NCI-H2196 (cell line): ENCODE results near the gene POLR1D.

Source experiments
- DNase-seq: peaks from one replicate; lab custom pipeline; 2025; ENCODE audit not compliant: unreplicated experiment; lab: John Stamatoyannopoulos, UW

Gene POLR1D

DNA sequence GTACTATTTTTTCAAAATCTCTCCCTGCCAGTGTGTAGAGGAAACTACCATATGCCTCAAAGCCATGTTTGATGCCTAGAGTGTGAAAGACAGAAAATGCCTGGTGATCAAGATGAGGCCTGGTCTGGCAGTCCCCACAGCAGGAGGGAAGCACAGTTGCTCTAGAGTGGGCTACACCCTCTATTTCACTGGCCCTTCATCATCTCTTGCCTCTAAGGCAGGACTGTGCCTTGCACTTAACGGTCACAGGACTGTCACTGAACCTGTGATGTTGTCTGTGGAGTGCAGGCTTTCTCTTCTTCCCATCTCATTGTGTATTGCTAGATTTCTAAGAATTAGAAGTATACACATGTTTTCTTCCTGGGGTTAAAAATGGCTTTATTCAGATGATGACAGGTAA is 16.3 kb downstream of the POLR1D start:
- no peak for DNase-seq

DNA sequence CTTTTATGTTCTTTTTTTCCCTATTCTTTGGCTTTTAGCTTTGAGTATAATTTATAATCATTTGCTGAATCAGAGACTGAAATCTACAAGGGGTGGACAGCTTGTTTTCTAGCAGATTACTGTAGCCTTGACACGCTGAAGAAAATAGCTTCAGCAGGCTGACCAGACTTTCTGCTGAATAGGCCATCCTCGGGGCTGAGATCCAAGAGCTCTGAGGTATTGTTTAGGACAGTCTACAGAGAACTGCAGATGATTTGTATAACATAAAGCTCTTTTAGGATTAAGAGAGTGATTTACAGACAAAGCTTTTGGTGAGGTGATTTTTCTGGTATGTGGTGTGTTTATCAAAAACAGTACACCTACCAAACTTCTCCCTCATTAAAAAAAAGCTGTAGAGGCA is 16.8 kb downstream of the POLR1D start:
- DNase-seq = no peak

DNA sequence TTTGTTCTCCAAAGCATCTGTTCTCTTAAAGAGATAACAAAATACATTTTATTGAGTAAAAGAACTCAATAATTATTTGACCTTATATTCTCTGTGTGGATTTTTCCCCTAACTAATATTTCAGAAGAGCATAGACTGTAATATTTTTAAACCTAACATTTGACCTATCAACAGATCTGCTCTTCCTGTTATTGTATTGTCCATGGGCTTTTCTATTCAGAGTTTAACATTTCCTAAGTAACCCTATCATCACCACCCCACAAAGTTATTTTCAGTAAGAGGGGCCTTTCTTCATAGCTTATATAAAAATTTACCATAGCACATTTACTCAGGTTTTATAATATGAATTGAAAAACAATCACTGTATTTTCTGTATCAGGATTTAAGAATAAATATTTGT is 17.5 kb downstream of the POLR1D start:
- no peak for DNase-seq

DNA sequence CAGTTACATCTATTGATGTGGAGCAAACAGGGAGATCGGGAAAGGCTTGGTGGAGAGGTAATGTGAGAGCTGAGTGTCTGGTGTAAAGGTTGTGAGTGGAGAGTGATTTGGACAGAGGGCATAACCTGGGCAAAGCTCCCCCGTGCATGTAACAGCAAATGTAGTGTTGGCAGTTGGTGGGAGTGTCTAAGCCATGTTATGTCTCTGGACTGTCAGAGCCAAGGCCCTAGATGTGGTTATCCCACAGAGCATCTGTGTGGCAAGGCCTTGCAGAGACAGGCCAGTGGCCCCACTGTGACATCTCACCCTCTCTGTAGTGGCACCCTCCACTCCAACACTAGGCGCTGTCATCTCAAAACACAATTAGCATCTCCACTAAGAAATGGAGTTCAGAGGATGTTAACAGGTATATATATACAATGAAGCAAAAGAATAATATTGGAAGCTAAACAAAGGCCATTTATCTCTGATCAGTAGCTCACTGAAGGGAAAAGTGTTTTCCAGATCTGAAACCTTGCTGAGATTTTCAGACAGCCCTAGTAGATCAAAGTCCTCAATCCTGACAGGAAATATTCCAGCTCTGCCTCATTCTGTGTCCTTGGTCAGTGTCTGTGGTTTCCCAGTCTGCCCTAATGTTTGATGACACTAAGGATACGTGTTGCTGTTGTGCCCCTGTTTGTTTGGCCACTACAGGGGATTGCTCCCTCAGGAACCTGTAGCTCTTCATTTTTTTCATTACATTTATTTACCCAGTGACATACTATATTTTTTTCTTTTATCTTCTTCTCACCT is 20.2 kb downstream of the POLR1D start:
- DNase-seq = no peak

DNA sequence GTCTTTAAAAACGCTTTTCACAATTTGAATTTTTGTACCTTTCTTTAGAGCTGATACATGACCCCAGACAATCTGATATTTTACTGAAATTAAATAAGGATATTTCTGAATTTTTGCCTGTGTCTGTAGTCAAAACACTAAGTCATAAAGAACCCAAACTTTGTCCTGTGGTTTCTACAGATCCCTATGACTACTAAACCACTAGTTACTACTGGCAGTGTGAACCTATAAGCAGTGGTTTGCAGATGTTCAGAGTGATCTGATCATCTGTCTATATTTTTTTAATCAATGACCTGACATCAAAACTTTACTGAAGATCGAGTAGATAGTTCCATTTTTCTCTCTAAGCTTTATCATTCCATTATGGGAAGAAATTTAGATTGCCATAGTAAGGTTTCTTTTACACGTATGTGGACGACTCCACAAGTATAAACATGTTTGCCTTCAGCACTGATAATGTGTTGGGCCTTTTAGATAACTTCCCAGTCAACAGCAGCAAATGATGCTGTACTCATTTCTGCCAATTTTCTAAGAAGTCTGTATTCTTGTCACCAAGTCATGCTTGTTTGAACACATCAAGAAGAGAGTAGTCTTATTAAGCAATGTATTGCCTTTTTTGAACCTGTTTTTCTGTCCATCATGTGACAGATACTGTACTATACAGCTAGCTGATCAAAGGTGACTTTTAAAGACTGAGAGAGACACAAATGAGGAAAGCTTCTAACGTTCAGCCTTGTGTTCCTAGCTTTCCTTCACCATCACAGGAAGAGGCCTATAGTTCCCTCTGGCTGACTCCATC is 21.8 kb downstream of the POLR1D start:
- no peak for DNase-seq

DNA sequence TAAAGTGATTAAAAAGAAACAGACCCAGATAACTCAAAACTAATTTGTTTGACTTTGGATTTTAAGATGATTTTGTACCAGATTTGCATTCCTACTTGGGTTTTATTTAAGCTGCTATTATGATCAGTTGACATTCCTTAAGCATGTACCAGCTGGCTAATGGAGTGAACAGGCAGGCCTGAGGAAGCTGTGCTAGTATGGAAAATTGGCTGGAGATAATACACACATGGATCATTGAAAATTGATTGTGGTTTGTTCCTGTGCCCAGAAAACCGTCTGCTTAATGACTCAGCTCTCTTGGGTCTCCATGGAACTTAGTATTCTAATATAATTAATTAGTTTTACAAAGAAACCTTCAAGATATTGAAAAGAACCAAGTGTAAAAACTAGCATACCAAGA is 22.6 kb downstream of the POLR1D start:
- no peak for DNase-seq

DNA sequence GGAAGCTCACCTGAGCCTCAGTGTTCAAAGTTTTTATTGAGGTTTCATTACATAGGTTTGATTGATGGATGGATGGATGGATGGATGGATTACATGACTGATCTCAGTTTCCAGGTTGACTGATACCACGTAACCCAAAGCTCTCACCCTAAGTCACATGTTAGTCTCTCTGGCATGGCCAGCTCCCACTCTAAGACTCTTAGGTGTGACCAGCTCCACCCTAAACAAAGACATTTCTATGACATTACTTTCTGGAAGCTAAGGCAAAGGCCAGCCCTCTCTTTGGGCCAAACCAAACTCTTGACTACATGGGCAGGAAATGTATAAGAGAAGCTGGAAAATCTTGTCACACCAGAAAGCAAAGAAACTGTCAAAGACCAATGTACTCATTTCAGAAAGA is 28.6 kb downstream of the POLR1D start:
- no peak for DNase-seq

GRCh38 chr13:27654059-27654458 is 32.4 kb downstream of the POLR1D start:
- no peak for DNase-seq

DNA sequence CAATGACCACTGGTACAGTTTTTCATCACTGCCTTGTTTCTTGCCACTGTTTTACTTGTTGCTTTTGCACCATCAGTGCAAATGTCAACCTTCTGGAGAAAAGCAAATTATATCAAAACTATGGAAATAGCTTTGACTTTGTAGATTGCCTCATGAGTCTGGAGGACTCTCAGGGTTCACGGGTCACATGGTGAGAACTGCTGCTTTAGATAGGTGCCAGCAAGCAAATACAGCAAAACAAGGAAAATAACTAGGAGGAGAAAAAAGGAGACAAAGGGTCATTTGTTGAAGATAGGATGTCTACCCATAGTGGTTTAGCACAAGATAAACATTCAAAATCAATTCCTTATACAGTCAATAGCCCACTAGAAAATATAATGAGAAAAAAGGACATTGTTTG is 33.1 kb downstream of the POLR1D start:
- no peak for DNase-seq

GRCh38 chr13:27657724-27658123 is 36.0 kb downstream of the POLR1D start:
- DNase-seq = no peak

GRCh38 chr13:27658546-27658945 is 36.9 kb downstream of the POLR1D start:
- DNase-seq = no peak

DNA sequence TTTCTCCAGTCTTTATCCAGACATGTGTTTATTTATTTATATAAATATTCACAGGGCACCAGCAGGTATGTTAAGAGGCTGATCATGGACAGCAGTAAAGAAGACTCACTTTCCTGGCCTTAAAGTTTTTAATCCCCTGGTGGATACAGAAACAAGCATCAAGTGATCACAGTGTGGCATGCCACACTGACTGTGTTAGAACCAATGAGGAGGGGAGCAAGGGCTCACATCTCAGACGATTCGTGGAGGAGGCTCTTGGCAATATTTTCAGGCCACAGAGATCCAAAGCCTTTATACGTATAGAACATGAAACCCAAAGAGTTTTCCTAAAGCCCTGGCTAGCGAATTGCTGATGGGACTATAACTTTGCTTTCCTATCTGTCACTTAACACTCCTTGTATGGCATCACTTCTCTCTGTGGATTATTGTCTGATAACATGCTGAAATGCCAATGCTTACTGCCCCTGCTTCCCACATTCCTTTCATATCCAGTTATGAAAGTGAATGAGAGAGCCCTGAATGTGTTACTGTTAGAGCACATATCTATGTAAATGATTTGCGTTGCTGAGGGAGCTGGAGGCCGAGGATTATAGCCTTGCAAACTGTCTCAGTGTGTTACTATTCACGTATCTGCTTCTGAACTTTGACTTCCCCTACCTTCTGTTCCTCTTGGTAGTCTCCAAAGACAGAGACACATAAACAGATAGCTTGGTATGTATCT is 37.6 kb downstream of the POLR1D start:
- no peak for DNase-seq

DNA sequence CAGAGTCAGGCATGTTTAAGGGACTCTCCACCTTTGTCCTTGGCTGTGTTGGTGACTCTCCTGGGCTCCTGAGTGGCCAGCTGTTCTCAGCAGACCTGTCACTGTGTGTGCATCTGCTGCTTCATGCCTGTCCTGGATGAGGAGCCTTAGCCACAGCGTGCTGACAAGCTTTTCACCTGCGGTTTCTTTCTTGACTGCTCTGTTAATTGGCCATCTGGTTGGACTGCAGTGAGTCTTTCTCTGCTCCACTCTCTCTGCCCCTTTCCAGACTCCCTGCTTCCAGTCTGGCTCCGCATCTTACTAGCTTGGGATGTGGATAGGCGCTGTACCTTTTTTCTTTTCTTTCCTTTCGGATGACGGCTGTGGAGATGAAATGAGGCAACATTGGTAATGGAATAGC is 38.8 kb downstream of the POLR1D start:
- no peak for DNase-seq

DNA sequence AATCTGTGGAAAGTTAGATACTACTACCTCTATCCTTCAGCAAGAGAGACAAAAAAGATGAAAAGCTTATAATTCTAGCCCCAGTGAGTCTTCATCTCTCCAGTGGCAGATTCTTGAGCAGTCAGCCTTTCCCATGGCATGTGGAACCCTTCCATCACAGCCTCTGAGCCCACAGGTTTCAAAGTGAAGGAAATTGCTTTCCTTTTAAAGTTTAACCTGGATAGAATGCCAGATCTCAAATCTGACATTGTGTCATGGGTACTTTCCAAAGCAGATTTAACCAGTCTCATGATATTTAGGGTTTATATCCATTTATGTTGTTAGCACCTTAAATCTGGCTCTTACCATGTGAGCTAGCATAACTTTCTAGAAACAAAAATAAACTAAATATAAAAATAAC is 39.3 kb downstream of the POLR1D start:
- DNase-seq = no peak

DNA sequence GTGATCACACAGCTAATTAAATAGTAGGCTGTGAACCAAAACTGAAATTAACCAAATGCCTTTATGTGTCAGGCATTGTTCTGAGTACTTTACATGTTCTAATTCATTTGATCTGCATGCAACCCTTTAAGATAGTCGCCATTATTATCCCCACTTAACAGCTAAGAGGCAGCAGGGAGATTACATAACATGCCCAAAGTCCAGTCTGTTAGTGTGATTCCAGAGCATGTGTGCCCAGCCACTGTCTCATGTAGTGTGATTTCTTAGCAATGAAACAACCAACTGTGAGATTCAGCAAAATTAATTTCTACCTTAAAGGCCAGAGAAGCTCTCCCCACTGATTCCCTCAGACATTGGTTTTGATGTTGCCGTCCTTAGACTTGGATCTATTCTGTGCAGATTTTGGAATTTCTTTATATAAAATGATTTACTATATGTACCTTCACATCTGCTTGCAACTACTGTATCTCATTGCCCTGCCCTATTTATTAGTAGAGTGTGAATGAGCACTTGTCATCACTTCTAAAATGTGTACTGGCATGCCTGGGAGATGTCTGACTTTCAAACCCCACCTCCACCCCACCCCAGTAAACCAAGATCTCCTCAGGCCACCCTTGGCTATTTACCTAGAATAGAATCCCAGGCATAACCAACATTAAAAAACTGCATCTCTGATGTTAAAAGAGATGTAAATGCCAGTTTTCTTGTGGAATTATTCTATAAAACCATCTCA is 41.2 kb downstream of the POLR1D start:
- DNase-seq = no peak

DNA sequence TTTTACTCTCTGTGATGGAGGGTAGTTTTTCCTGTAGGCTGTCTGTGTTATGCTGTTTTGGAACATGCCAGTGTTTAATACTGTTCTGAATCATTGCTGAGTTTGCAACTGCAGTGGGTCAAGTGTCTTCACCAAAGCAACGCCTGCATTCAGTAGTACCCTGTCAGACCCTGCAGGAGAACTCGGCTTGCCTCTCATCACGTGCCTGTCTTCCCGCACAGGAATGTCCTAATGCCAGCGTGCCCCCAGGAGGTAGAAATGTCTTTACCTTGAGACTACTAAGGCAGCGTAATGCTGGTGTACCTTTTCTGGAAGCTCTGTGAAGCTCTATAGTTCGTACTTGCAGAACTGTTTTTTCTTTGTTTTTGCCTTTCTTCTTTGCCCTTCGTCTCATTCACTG is 42.3 kb downstream of the POLR1D start:
- no peak for DNase-seq

DNA sequence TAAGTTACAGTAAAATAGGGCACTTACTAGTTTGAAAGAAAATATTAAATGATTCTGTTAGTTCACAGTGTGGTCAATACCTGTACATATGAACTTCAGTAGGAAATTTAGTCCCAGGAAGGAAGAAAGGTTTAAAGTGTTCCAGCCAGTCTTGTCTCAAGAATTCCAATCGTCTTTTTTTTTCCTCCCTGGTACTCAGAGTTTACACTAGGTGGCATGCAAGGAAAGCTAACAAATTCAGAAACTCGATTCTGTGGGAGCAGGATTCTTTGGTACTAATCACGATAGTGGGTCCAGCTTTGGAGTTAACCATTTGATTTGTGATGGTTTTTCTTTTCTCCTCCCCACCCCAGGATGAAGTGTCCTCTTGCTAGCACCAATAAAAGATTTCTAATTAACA is 43.6 kb downstream of the POLR1D start:
- DNase-seq = no peak

GRCh38 chr13:27665761-27666160 is 44.1 kb downstream of the POLR1D start:
- no peak for DNase-seq

GRCh38 chr13:27666951-27667350 is 45.3 kb downstream of the POLR1D start:
- DNase-seq = no peak

DNA sequence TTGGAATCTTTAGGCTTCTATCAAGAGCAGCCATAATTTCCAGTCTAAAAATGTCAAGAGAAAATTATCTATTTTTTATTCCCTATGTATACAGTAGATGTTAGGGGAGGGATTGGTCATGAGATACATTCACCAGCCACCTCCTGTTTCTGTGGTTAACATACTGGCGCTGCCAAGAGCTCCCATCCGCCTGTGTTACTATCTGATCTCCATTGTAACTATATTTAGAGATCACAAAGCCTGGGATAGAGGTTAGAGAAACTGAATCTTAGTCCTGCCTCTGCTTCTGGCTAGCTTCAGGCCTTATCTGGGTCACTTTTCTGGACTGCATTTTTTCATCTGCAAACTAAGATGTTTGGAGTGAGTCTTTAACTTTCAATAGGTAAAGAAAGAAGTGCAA is 46.3 kb downstream of the POLR1D start:
- no peak for DNase-seq

DNA sequence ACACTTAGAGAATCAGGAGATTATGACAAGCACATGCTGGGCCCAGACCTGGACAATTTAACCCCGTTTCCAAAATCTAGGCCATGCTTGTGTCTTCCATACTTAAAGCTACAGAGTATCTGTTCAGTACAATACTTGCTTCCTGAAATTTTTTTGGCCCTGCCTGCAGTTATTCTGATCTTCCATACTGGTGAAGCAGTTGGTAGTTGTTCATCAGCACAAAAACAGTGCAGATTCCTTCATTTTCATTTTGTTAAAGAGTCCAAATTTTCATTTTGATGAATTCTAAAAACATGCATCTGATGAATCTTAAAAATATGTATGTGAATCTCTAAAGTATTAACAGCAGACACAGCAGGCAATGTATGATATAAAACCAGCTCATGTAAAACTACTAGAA is 49.2 kb downstream of the POLR1D start:
- DNase-seq = no peak
